IPS-NIHi7 (cell line): Measurements from ENCODE around the gene MPG.
"Not testable (repeated sequence)": the region's sequence is repeated elsewhere in the genome, so short reads cannot be mapped to it uniquely, and the experiment has no call there.

Source experiments
- DNase-seq: peaks from one replicate; pipeline ENCODE4 v3.0.0; 2012; ENCODE audit warnings: mixed read lengths; ENCODE audit errors: extremely low spot score

MPG gene, protein sequence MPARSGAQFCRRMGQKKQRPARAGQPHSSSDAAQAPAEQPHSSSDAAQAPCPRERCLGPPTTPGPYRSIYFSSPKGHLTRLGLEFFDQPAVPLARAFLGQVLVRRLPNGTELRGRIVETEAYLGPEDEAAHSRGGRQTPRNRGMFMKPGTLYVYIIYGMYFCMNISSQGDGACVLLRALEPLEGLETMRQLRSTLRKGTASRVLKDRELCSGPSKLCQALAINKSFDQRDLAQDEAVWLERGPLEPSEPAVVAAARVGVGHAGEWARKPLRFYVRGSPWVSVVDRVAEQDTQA

DNA sequence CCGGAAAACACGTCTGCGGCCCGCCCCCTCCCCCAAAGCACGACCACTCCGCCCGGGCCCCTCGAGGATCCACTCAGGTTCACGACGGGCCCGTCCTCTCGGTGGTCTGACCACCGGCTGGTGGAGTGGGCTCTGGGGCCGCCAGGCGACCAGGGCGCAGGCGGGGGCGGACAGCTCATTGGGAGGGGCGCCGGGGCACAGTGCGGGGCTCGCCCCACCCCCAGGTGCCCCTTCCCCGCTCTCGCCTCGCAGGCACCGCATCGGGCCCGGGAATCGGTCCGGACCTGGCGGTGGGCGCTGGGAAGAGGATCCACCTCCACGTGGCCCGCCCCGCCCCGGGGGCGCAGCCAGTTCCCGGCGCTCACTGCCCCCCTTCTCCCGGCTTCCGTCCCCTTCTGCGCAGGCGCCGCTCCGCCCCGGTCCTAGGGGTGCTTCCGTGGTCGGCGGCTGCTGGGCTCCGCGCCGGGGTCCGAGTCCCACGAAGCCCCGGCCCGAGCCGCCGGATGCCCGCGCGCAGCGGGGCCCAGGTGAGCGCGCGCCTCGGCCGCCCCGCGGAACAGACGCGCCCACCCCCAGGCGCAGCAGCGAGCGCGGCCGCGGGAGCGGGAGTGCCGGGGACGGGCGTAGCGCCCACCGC is at the start of gene MPG:
TSS of gene MPG (plus strand) at position 419 of the 637 bp plus-strand sequence. CDS start at position 504, 85 bp downstream.
- peak; percentile 95 for DNase-seq

DNA sequence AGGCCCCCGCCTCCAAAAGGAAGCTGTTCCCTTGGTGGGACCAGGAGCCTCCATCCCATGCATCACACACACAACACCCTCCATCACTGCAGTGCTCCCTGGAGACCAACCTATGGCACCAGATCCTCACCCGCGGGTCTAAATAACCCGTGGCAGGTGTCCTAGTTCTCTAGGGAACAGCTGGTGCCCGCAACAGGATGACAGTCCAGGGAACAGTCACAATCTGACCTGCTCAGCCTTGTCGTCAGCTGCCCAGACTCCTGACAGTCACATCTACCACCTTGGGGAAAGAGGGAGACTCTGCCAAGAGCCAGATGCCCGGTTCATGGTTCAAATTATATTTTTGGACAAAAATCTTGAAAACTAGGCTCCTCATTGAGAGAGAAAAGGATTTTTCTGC is 47.4 kb upstream of the MPG start:
- DNase-seq, result not testable (repeated sequence)

DNA sequence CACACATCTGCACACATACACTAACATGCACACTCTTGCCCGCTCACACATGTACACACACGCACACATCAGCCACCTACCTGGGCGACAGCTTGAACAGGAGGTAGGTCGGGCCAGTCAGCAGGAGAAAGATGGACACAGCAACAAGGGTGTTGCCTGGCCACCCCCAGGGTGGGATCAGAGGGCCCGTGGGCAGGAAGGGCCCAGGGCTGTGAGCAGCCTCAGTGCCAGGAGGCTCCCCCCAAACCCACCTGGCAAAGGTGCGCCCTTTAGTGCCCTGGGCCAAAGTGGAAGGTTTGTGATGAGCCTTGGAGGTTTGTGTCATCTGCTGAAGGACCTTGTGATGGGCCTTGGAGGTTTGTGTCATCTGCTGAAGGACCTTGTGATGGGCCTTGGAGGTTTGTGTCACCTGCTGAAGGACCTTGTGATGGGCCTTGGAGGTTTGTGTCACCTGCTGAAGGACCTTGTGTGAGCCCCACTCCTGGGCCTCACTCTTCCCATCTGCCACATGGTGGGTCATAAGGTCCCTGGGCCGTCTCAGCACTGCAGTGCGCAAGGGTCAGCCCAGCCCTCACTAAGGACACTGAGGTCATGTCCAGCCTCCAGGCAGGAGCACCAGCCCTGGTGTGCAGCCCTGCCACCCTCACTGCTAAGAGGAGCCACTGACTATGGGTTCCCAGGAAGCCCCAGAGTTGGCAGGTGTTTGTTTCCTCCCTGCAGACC is 44.7 kb upstream of the MPG start:
- DNase-seq, result not testable (repeated sequence)

DNA sequence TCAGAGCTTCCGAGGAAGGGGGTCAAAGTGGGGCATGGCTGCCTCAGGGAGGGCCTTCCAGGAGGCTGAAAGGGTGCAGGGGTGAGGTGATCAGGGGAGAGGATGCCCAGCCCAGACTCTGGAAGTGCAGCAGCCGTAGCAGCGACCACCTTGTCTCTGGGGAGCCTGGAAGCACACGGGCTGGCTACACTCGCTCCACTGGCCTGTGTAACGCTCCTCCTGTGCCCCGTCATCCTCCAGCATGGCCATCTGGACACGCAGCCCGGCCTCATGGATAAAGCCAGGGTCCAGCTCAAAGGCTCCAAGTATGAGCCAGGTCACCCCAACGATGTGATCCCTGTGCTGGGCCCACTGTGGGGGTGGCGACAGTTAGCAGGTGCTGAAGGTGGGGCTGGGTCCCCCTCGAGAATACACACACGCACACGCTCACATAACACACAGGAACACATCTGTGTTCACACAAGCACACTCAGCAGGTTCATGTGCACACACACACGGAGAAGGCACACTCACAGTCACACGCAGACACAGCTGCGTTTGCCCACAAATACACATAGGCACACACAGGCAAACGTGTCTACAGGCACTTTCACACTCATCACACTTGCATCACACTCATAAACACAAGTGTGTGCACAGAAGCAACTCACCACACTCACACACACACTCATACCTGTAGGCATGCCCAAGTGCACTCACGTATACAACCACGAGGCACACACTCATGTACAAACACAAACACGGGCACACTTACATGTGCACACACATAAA is 44.0 kb upstream of the MPG start:
- DNase-seq, result no peak

DNA sequence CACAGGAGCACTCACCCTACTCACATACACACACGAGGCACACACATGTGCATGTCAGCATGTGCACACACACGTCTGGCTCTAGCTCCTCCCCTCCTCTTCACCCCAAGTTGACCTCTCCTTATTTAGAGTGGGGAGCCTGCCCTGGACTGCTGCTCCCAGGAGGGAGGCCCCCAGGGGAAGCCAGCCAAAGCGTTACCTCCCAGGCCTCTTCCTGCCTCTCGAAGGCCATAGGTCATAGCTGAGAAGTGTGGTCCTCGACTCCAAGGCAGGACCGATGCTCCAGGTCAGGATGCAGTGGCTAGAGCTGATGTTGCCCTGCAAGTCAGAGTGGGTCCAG is 43.4 kb upstream of the MPG start:
- DNase-seq, result no peak

DNA sequence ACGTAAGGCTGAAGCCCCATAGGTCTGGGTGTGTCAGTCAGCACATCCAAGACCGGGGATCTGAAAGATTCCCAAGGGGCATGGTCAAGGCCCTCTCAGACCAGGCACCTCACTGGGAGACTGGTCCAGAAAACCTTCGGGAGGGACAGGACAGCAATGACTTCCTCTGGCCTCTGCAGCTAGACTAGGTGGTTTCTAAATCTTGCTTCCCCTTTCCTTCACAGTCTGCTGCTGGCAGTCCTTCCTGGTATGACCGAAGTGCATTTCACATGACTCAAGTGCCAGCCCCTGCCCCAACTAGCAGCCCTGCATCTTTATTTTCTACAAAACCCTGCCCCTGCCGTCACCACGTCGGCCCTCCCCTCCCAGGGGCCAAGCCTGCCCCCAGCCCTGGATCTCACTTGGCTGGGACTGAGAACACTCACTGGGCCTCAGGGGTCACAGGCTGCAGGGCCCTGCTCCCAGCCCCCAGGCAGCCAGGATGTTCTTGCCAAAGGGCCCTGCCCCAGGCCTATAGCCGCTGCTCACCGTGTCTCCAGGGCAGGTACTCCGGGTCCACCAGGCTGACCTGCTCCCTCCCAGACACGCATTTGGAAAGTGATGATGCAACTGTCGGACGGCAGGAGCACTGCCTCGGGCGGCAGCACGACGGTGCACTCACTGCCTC is 42.9 kb upstream of the MPG start:
- DNase-seq, result no peak

DNA sequence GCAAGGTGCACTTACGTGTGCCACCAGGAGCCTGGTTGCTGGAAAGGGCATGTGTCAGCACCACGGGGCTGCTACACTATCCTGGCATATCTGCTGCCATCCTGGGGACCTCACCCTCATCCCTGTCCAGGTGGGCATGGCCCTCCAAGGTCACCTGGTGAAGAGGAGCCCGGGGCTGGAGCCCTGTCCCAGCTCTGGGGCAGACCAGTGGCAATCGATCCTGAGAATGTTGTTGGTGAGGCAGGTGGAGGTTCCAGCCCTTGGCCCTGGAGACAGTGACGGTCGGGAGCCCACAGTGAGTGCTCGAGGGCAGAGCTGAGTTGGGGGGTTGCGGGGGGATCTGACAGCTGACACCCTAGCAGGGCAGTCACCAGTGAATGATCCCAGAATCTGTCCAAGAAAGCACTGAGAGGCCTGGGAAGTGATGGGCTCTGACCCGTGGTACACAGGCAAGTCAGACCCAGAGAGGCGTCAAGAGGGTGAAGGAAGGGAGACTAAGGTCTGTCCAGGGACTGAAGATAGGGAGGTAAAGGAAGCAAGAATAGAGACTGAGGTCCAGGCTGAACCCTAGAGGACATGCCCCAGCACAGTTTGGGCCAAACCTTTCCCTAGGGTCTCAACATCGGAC is 42.2 kb upstream of the MPG start:
- no peak for DNase-seq

DNA sequence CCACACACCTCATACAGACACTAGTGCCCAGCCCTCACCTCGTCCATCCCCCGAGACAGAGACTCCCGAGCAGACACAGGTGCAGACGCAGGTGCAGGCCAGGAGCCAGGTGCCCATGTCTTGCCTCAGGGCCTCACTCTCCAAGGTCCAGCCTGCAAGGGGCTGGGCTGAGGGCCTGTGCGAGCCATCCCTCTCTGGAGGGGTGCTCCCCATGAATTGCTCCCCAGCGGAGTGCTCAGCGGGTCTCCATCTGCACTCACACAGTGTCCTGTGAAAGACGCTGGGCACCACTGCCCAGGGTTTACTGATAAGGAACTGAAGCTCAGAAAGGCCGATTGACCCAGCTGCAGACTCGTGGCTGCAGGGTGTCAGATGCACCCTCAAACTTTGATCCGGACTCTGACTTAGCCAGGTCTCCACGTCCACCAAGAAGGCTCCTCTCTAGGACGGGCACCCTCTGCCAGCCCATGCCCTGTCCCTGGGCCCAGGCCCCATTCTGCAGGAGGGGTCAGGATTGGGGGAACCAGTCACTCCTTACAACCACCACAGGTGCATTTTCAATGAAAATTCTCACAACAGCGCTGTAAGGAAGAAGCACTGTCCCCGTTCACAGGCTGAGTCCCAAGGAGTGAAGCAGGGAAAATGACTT is 41.6 kb upstream of the MPG start:
- no peak for DNase-seq

DNA sequence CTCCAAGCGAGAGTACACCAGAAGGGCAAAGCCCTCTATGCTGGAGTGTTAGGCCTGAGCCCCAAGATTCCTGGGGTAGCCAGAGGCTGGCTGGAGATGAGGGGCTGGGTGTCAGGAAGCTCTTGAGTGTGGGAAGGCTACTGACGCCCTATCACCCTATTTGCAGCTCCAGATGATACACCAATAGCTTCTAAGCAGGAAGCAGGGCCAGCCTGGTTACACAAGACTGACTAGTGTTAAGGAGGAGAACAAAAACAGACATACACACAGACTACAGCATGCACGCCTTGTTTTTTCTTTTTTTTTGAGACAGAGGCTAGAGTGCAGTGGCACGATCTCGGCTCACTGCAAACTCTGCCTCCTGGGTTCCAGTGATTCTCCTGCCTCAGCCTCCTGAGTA is 40.5 kb upstream of the MPG start:
- DNase-seq, result no peak

DNA sequence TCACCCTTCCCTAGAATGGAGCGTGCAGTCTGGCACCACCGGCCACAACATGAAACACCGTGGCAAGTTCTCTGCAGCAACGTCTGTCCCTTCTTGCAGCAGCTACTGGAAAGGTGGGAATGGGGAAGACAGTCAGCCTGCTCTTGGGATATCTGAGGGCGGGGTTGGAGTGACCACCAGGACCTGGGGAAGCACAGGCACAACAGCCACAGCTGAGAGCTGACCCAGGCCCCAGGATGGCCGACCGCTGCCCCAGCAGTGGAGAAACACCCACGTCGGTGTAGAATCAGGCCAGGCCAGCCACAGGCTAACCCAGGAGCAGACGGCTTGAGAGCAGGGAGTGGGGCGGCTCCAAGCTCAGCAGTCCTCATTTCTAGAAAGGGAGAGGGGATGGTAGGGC is 39.8 kb upstream of the MPG start:
- DNase-seq, result not testable (repeated sequence)

DNA sequence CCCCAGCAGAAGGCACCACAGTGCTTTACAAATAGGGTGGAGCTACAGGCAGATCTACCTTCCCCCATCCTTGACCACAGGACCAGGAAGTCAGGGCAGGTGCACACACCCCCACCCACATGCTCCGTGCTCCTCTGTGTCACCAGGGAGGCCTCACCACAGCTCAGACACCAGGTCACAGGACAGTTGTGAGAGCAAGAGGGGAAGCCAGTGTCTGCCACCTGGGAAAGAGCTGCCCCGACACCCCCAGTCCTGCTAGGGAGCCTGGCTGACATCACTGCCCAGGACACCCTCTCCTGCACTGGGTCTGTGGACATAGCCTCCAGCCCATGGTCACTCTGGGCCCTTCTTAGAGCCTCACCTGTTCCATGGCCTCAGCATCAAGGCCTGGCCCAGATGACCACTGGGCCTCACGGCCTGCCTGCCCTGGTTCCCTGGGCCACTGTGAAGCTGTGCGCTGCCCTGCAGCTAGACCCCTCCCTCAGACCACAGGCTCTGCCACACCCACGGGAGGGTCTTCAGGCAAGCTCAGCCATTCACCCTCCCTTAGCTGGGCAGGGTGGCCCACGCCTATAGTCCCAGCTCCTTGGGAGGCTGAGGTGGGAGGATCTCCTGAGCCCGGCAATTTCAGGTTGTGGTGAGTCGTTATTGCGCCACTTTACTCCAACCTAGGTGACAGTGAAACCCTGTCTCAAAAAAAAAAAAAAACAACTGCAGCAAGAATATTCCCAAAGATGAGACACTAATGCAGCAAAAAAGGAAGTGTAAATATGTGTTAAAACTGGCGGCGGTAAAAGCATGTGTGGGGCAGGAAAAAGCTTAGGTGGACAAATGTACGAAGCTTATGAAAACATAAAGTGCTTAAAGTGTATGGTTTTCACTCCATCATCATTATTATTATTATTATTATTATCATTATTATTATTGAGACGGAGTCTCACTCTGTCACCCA is 38.8 kb upstream of the MPG start:
- DNase-seq, result no peak

DNA sequence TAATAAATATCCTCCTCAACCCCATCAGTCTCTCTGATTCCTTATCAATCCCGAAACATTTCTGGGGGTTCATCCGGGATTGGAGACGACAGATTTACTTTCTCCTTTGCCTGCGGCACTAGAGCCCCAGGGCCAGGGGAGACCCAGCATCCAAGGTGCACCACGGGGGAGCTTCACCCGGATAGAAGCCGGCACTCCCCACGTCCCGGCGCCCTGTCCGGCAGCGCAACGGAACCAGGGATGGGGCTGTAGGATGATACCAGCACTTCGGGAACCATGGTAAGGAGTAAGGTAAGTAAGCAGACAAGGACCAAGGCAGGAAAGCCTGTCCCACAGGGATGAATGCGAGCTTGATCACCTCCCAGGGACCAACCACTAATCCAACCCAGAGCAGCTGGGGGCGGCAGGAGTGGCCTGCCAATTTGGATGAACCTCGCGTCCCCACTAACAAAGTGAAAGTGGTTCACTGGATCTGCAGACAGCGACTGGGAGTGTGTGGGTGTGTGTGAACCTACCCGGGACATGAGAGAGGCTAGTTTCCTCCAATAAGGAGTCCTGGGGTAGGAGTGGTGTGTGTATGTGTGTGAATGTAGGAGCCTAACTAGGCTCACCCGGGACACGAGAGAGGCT is 36.5 kb upstream of the MPG start:
- DNase-seq, result no peak

DNA sequence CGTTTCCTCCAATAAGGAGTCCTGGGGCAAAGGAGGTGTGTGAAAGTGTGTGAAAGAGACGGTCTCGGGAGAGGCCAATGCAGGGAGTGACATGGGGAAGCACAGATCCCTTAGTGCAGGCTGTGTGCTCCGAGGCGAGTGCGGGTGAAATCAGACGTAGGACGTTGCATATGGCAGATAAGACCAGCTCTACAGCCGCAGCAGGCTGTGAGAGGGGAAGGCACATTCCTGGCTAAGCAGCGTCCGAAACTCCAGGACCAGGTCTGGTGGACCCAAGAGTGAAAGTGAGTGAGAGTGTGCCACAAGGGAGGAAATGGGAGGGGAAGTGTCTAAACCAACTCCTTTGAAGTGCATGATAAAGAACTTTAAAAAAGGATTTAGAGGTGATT is 36.0 kb upstream of the MPG start:
- no peak for DNase-seq

DNA sequence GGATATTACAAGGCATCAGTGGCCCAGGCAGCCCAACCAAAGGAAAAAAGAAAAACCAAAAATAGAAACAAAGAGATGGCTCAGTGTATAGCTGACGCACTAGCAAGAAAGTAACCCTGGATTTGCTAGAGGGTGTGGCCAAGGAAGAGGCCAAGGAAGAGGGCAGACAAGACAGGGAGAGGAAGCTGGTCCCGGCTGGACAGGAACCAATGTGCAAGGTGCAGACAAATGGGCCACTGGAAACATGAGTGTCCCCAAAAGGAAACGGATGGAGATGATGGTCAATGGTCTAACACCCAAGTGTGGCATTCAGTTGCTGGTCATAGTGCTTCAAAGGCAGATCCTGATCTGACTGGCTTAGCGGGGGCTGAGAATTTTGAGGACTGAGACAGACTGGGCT is 35.3 kb upstream of the MPG start:
- no peak for DNase-seq

DNA sequence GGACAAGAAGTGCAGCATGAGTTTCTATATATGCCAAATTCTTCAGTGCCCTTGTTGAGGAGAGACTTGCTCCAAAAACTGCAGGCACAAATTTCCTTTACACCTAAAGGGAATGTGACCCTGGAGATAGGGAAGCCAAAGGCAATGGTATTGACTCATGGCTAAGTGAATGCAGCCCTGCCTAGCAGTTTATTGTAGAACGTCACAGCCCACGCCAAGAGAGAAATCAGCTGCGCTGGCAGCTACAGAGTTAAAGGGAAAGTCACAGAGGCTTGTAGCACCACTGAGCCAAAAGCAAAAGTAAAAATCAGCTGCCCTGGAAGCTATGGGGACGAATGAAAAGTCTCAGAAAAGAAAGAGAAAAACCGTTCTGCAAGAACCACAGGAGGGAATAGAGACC is 34.7 kb upstream of the MPG start:
- DNase-seq, result no peak

DNA sequence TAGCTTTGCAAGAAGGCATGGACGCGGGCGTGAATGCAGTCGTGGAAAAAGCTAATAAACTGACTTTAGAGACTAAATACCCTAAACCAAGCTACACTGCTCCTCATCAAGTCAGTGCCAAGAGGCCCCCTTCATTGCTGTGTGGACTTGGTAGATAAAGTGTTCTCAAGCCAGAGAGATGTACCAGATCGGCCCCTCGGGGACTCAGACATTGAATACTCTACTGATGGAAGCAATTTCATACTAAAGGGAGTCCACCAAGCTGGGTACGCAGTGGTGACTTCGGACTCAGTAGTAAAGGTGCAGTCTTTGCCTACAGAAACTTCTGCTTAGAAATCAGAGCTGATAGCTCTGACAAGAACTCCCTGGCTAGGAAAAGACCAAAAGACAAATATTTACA is 33.4 kb upstream of the MPG start:
- no peak for DNase-seq

DNA sequence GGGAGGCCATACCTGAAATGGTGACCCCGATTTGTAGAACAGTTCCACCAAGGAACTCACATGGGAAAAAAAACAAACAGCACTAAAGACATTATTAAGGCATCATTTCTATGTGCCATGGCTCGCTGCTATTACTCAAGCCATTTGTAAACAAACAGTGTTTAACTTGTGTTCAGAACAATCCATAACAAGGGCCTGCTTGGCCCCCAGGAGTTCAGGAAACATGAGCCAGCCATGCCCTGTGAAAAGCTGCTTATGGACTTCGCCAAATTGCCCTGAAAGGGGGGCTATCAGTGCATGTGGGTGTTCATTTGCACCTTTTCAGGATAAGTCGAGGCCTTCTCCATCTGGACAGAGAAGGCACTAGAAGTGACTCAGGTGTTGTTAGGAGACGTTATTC is 32.6 kb upstream of the MPG start:
- no peak for DNase-seq

DNA sequence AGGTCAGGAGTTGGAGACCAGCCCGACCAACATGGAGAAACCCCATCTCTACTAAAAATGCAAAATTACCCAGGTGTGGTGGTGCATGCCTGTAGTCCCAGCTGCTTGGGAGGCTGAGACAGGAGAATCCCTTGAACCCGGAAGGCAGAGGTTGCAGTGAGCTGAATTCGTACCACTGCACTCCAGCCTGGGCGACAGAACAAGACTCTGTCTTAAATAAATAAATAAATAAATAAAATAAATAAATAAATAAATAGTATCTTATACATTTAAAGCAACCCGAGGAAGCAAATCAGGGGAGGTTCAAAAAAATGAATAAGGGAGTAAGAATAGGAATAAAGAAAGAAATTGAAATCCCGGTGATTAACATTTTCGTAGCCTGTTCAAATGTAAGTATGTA is 31.5 kb upstream of the MPG start:
- not testable (repeated sequence) for DNase-seq

DNA sequence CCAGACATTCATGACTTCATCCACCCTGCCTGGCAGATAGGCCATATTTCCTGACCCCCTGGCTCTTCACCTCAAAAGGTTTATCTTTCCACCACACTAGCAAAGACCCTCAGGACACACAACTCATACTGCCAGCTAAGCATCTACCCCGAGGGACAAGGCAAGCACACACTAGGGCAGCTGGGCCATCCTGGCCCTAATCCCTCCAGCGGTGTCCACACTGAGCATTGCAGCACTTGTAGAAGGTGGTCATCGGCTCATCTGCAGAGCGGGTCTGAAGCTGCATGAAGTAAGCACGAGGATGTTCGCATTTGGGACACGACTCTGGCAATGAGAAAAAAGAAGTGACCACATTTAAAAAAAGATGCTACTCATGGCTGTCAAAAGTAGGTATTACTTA is 30.8 kb upstream of the MPG start:
- no peak for DNase-seq
